GM18505 (cell line): ENCODE results near the gene HYOU1.
"Not testable (repeated sequence)": the region's sequence is repeated elsewhere in the genome, so short reads cannot be mapped to it uniquely, and the experiment has no call there.

Experiments
- ATAC-seq: cut with Tn5 transposase; IDR thresholded peaks from one replicate; pipeline ENCODE4 v1.9.1; 2021; ENCODE audit not compliant: unreplicated experiment
- POLR2A ChIP-seq: IDR thresholded peaks from 4 replicates; pipeline ENCODE4 v1.6.1; 2011; ENCODE audit warnings: borderline replicate concordance; ENCODE audit not compliant: insufficient read depth, insufficient read length; ENCODE audit errors: extremely low read depth

HYOU1 gene

GRCh38 chr11:119026970-119027369, 30.0 kb downstream of the HYOU1 start:
- no peak for ATAC-seq
- no peak for TF ChIP-seq POLR2A

- no peak for TF ChIP-seq POLR2A
- ATAC-seq = no peak
Observed at GRCh38 chr11:119025978-119026766, 30.8 kb downstream of the HYOU1 start.

GRCh38 chr11:119025541-119025940, 31.5 kb downstream of the HYOU1 start:
- TF ChIP-seq POLR2A = no peak
- no peak for ATAC-seq

GRCh38 chr11:119025099-119025473, 31.9 kb downstream of the HYOU1 start:
- TF ChIP-seq POLR2A = no peak
- no peak for ATAC-seq

GRCh38 chr11:119024430-119025098, 32.4 kb downstream of the HYOU1 start:
- no peak for ATAC-seq
- TF ChIP-seq POLR2A = no peak

GRCh38 chr11:119023741-119024140, 33.3 kb downstream of the HYOU1 start:
- TF ChIP-seq POLR2A = no peak
- no peak for ATAC-seq

GRCh38 chr11:119021631-119022030, 35.4 kb downstream of the HYOU1 start:
- TF ChIP-seq POLR2A = no peak
- no peak for ATAC-seq

- no peak for ATAC-seq
- TF ChIP-seq POLR2A = no peak
Observed at GRCh38 chr11:119019996-119020395, 37.0 kb downstream of the HYOU1 start.

GRCh38 chr11:119018074-119018938, 38.7 kb downstream of the HYOU1 start, which contains the start of the genes RPS25 and TRAPPC4:
Gene RPS25 (minus strand): TSS chr11:119018343. CDS start chr11:119018284, 59 bp downstream.
Gene TRAPPC4 (plus strand): TSS chr11:119018766. CDS start chr11:119018796, 30 bp downstream.
- peak; percentile 94 for TF ChIP-seq POLR2A
- ATAC-seq = peak; percentile 73

- not testable (repeated sequence) for ATAC-seq
Observed at GRCh38 chr11:119017377-119017776, 39.6 kb downstream of the HYOU1 start.

- no peak for TF ChIP-seq POLR2A
Observed at GRCh38 chr11:119016216-119017009, 40.6 kb downstream of the HYOU1 start.

GRCh38 chr11:119015054-119015611, 41.9 kb downstream of the HYOU1 start:
- ATAC-seq = no peak
- TF ChIP-seq POLR2A = peak; percentile 42

More at GRCh38 chr11:119016216-119017009, 40.6 kb downstream of the HYOU1 start:
- ATAC-seq = no peak
